Panc1 (cell line): Measurements from ENCODE around the gene FADS2. TPM values are rescaled to one million over a fixed set of nuclear protein-coding genes. Genes with fewer than 3 reads are reported as not detected.

Experiments used
- ATAC-seq: fragments of 200-7000 bp; cut with Tn5 transposase; 2 replicates; pipeline ENCODE4 v1.9.1; 2020; ENCODE audit warnings: mild to moderate bottlenecking, moderate library complexity
- BruUV-seq: library from RNA; stranded (reverse); fragments of 400-500 nt; replicated peaks from 2 replicates; lab custom pipeline; 2021; lab: Mats Ljungman, UMichigan
- CTCF ChIA-PET: fragments of 300-600 bp; sonication (Branson Sonifier 250); formaldehyde crosslinking; loops from one replicate; lab custom pipeline; 2022; ENCODE audit warnings: antibody characterized with exemption; lab: Charles Lee
- POLR2A ChIA-PET: fragments of 300-600 bp; sonication (Branson Sonifier 250); formaldehyde crosslinking; loops from one replicate; lab custom pipeline; 2022; ENCODE audit warnings: antibody characterized with exemption; lab: Charles Lee
- DNase-seq: peaks from one replicate; pipeline ENCODE4 v3.0.0-alpha.2; 2010; ENCODE audit warnings: low read depth, low spot score
- H3K27ac ChIP-seq: 2 replicates; pipeline ENCODE4 v1.5.1; 2011; ENCODE audit warnings: mild to moderate bottlenecking, low read length, inconsistent platforms
- H3K27me3 ChIP-seq: fragments of 200-500 bp; sonication (Bioruptor generic); 2 replicates; pipeline ENCODE4 v1.6.0; 2014; ENCODE audit warnings: low read length, inconsistent platforms; ENCODE audit not compliant: control insufficient read depth, insufficient read depth
- H3K36me3 ChIP-seq: fragments of 200-500 bp; sonication (Bioruptor generic); 2 replicates; pipeline ENCODE4 v1.5.1; 2014; ENCODE audit warnings: inconsistent platforms, mild to moderate bottlenecking, low read length, moderate library complexity; ENCODE audit not compliant: control insufficient read depth, insufficient read depth
- H3K4me1 ChIP-seq: 2 replicates; pipeline ENCODE4 v1.5.1; 2011; ENCODE audit warnings: inconsistent platforms, mild to moderate bottlenecking, low read length, moderate library complexity; ENCODE audit not compliant: control insufficient read depth, insufficient read depth
- H3K4me3 ChIP-seq, 2 experiments: 2 replicates each; pipeline ENCODE4 v1.5.1; 2011 to 2012; ENCODE audit warnings: low read depth in 2 of 2, low read length in 2 of 2, mild to moderate bottlenecking in 2 of 2, inconsistent platforms in 1 of 2, moderate library complexity in 1 of 2
- H3K9me3 ChIP-seq: fragments of 200-500 bp; sonication (Bioruptor generic); 2 replicates; pipeline ENCODE4 v1.5.1; 2014; ENCODE audit warnings: low read depth, mild to moderate bottlenecking, inconsistent platforms, low read length, moderate library complexity; ENCODE audit not compliant: control insufficient read depth, insufficient read depth
- CTCF ChIP-seq: fragments of 450-650 bp; IDR thresholded peaks from 2 replicates; pipeline ENCODE4 v1.5.1; 2017; ENCODE audit warnings: mild to moderate bottlenecking
- POLR2AphosphoS5 ChIP-seq: IDR thresholded peaks from 2 replicates; pipeline ENCODE4 v1.6.1; 2012; ENCODE audit warnings: mild to moderate bottlenecking, low read depth, low read length, moderate library complexity
- REST ChIP-seq, 2 experiments: IDR thresholded peaks; 2 replicates each; pipeline ENCODE4 v1.6.1; 2011 to 2012; ENCODE audit warnings: low read depth in 2 of 2, control low read depth in 1 of 2, low read length in 1 of 2, mild to moderate bottlenecking in 1 of 2, moderate library complexity in 1 of 2; ENCODE audit not compliant: insufficient read depth in 1 of 2
- SIN3A ChIP-seq: IDR thresholded peaks from 2 replicates; pipeline ENCODE4 v1.6.1; 2012; ENCODE audit warnings: low read depth, mild to moderate bottlenecking, low read length, moderate library complexity, borderline replicate concordance; ENCODE audit not compliant: insufficient read depth
- TCF7L2 ChIP-seq: IDR thresholded peaks from 2 replicates; pipeline ENCODE4 v1.6.1; 2011; ENCODE audit warnings: mild to moderate bottlenecking, low read depth, low read length, inconsistent platforms
- in situ Hi-C: cut with HindIII; loops from 2 replicates; pipeline ENCODE4 v1.10.0; 2016; ENCODE audit warnings: low sequenced_read_pairs, low pct_unique_long_range_greater_than_20kb
- intact Hi-C: fragments of 100-400 bp; cut with micrococcal nuclease; formaldehyde crosslinking; loops from one replicate; pipeline ENCODE4 v1.10.0; 2022; ENCODE audit not compliant: unreplicated experiment
- total RNA-seq: library from RNA; stranded (reverse); gene quantifications from one replicate; pipeline ENCODE4 v1.2.1, GENCODE V29; 2021; ENCODE audit not compliant: unreplicated experiment

FADS2 gene
- total RNA-seq, 1 experiment from 2014 or later, result 679 TPM

- no TSS peak for BruUV-seq
- TF ChIP-seq CTCF (no peak), SIN3A (no peak), TCF7L2 (no peak), POLR2AphosphoS5 (no peak), REST (IDR thresholded peaks at IDR 0.05; ENCODE audit: insufficient read depth in 1 of 2, low read depth in 2 of 2, low read length in 1 of 2) (no peak)
- in situ Hi-C loops, result no loop called here
- ChIA-PET CTCF (no interaction called here), POLR2A (interaction anchor here (1.4 kb wide), 1 partner anchor 21 kb away, joined by 3 read pairs; no protein-coding TSS in a partner anchor)
- intact Hi-C loops, result no loop called here
- ATAC-seq (no peak), DNase-seq (no peak)
- no peaks in the 10 kb centered on the region for H3K36me3 ChIP-seq
- H3K27me3 ChIP-seq, result no peaks in the 10 kb centered on the region
- H3K4me1 ChIP-seq, result peaks cover 44% of the 10 kb centered on the region
- no peak overlapping the region for H3K27ac ChIP-seq
- H3K9me3 ChIP-seq, result no peaks in the 10 kb centered on the region
- H3K4me3 ChIP-seq, result no peak overlapping the region
These were observed 8.1 kb downstream of the FADS2 start for GRCh38 chr11:61836193-61836592.

GRCh38 chr11:61837411-61838005 lies 9.4 kb downstream of the FADS2 start:
- in situ Hi-C loops, result no loop called here
- Histone ChIP-seq H3K36me3 (no peaks in the 10 kb centered on the region), H3K27ac (no peak overlapping the region), H3K4me1 (peaks cover 32% of the 10 kb centered on the region), H3K9me3 (no peaks in the 10 kb centered on the region), H3K27me3 (no peaks in the 10 kb centered on the region), H3K4me3 (no peak overlapping the region)
- ATAC-seq (no peak), DNase-seq (no peak)
- CTCF ChIA-PET, result no interaction called here
- TF ChIP-seq TCF7L2, result no peak
- no peak; the same call in 1 of the 2 replicates for TF ChIP-seq POLR2AphosphoS5
- TF ChIP-seq CTCF, result no peak
- TF ChIP-seq SIN3A, result no peak
- no peak for TF ChIP-seq REST (IDR thresholded peaks at IDR 0.05; ENCODE audit: insufficient read depth in 1 of 2, low read depth in 2 of 2, low read length in 1 of 2)
- POLR2A ChIA-PET, result no interaction called here
- intact Hi-C loops, result no loop called here
- BruUV-seq, result TSS peak; percentile 7
